IPS-NIHi7 (cell line): Measurements from ENCODE around the gene NOX5.

Experiments
- DNase-seq: peaks from one replicate; pipeline ENCODE4 v3.0.0; 2012; ENCODE audit warnings: mixed read lengths; ENCODE audit errors: extremely low spot score

The NOX5 gene

GRCh38 chr15:69081310-69082004 is 67.0 kb downstream of the NOX5 start:
- no peak for DNase-seq

GRCh38 chr15:69082021-69082502 is 67.6 kb downstream of the NOX5 start:
- DNase-seq = no peak

DNA sequence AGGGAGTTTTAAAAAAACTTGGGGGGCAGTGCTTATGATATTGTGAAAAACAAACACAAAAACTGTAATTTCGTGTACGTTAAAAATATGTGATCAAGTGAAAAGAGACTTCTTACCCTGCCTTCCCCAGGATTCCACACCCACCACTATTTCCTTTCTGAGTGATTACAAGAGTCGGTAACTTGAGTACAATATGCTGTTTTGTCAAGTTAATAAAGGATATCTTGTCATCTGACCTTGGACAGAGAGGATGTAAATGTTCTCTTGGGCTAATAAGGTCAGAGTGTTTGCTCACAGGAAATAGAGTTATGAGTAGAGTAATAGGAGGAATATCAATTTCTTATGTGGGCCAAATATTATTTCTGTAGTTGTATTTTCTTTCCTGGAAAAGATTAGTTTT is 68.1 kb downstream of the NOX5 start:
- no peak for DNase-seq

DNA sequence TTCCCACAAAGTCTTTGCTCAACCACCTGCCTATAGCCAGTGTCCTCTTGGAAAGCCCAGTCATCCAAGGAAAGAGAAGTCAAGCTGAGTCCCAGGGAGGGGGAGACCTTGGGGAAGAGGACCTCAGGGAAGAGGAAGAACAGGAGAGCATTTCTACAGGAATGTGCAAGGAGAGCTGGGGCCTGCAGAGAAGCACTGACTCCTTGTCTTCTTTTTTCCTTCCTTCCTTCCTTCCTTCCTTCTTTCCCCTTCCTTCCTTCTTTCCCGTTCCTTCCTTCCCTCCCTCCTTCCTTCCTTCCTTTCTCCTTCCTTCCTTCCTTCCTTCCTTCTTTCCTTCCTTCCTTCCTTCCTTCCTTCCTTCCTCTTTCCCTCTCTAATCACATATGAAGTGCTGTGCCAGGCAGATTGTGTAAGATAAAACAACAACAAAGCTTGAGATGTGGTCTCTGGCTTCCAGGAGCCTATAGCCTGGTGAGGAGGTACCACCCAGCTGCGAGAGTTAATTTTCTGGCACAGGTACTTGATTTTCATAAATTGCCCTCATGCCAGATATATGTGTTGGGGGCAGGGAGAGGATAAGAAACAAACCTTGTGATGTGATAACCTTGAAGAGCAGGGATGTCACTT is 70.0 kb downstream of the NOX5 start:
- DNase-seq = no peak

DNA sequence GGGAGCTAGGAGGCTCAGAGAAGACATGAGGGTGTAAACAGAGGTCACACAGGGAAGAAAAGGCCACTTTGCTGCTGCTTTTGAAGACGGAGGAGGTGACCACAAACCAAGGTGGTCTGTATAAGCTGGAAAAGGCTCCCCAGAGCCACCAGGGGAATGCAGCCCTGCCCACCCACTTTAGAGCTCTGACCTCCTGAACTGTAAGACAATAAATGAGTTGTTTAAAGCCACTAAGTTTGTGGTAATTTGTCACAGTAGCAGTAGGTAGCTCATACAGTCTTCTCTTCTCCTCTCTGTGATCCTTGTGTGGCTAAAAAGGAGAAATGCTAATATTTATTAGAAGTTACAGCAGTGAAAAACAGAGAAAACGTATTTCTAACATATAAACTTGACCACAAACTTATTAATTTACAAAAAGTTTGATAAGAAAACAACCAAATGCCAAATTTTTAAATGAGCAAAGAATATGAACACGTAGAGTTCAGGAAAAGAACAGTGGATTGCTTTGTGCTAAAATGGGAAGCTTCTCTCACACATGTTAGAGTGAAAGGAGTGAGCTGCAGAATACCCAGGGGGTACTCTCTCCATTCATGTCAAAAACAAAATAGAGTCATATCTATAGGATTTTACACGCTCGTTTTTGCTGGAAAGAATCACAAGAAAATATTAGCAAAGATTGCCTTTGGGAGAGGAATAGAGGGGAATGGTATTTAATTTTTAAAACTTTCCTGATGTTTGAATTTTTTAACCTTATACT is 71.0 kb downstream of the NOX5 start:
- no peak for DNase-seq

- DNase-seq = peak; percentile 26
Measured at GRCh38 chr15:69086427-69087204, 72.1 kb downstream of the NOX5 start.

DNA sequence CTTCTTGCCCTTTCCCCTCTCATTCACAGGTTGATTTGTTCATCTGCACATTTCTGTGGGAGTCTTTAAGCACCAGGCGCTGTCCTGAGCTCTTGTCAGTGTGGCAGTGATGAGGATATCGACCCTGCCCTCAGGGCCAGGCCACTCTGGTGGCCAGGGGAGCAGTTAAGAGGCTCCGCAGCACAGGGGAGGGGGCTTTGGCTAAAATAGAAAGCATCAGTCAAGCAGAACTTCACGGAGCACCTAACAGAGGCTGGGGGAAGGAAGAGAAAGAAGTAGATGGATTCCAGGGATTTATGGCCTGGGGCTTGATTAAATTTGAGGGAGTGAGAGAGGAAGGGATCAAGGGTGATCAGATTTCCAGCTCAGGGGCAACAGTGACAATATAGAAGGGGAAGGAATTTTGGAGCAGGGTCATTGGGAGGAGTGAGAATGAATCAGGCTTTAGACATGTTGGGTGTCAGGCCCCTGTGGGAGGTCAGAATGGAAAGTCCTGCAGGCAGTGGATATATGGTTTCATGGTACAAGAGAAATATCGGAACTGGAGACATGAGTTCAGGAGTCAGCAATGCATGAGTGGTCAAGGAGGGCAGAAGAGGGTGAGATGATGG is 73.0 kb downstream of the NOX5 start:
- DNase-seq = no peak

- DNase-seq = peak; percentile 38
Measured at GRCh38 chr15:69088300-69088965, 73.9 kb downstream of the NOX5 start.

DNA sequence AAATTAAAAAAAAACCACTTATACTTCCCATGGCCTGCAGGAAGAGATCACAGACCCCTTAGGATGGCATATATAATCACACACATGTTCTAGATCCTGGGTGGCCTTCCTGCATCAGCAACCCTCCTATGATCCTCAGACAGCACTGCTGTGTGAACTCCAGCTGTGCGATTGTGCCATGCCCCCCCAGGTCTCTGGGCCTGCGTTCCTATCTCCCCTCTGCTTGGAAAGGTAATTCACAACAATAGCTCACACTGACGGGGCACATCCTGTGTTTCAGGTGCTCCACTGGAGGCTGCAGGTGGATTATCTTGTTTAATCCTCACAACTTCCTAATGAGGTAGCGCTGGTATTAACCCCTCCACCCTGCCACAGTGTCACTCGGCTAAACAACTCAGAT is 74.8 kb downstream of the NOX5 start:
- DNase-seq = no peak

DNA sequence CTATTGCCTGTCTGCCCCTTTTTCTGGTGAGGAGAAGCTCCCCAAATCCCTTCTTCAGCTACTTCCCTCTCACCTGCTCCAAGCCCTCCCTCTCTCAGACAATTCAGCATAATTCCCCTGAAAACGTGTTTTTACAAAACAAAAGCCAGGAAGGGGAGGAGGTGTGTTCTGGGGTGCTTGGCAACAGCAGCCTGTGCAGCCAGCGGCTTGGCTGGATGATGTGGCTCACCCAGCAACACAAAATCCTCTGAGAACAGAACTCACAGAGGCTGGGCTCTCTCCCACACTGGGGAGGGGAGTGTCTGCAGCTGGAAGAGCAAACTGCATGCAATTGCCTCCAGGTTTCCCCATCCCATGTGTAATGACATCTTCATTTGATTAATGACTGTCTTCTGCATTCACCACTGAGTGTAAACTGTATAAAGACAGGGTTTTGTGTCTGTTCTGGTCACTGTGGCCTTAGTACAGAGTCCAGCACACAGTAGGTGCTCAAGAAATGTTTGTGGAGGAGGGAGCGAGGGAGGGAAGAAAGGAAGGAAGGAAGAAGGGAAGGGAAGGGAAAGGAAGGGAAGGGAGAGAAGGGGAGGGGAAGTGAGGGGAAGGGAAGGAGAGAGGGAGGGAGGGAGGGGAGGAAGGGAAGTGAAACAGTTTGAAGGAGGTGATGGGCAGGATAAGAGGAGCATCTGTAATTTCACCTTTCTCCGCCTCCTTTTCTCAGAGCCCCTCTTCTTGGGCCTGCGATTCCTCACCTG is 75.9 kb downstream of the NOX5 start:
- DNase-seq = peak; percentile 71

DNA sequence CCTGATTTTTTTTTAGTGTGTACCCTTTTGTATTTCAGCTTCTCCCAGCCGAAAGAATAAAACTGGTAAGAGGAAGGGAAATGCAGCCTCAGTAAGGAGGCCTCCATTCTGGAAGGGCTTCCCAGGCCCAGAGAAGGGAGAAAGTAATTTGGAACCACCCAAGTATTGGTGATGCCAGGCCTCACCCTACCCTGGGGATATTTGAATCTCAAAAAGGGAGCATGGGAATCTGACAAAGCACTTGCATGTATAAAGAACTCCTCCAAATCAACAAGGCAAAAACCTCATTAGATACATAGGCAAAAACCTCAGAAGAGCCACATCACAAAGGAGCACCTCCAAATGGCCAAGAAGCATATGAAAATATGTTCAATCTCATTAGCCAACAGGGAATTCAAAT is 77.2 kb downstream of the NOX5 start:
- no peak for DNase-seq

DNA sequence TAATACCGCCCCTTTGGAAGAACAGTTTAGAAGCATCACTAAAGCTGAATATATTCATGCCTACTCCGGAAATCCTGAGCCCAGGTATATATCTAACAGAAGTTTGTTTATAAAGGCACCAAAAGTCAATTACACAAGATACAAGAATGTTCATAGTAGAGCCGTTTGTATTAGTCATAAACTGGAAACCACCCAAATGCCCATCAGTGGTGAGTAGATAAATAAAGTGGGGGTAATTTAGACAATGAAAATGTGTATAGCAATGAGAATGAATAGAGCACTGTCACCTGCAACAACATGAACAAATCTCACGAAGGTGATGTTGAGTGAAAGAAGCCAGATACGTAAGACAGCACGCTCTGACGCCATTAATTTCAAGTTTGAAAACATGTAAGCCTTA is 77.7 kb downstream of the NOX5 start:
- no peak for DNase-seq

DNA sequence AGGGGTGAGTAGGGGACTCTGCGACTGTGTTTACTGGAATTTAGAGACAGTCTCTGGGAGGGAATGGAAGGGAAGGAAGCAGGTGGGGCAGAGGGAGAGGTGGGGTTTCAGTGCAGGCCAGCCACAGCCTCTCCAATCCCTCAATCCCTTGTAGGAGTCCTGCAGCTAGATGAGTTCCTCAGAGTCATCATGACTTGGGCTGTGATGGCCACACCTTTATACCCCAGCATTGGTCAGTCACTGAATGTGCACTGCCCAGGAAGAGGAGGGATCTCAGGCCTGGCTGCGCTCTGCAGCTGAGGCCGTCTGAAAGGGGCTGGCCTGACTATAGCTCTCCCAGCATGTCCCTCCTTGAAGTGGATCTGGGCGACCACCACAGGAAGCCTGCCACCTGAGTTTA is 78.6 kb downstream of the NOX5 start:
- DNase-seq = peak; percentile 55

- no peak for DNase-seq
Measured at GRCh38 chr15:69093614-69094013, 79.1 kb downstream of the NOX5 start.

DNA sequence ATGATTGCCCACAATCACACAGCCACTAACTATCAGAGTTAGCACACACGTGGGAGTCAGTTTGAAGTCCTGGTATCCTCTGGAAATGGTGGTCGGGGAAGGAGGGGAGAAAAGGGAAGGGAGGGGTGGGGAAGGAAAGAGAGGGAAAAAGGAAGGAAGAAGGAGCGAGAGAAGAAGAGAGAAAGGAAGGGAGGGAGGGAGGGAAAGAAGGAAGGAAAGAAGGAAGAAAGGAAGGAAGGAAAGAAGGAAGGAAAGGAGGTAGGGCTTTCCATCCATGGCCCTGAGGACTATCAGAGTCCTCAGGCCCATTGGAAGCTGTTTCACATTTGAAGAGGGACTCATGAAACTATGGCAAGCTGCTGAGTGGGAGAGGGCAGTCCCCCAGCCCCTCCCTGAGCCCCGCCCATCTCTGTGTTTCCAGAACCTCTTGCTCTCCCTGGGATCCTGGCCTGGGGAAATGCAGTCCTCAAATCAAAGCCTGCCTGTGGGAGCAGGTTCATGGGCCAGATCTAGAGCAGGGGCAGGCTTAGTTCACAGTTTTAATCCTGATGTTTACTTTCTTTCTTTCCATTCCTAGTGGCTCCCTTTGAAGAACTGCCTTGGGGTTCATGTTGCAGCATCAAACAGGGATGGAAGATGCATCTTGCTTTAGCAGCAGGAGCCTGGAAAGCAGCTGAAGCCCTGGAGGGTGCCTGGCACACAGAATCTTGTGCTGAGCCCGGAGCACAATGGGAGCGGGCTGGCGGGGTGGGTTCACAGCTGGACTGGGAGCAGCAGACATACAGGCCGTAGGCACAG is 79.8 kb downstream of the NOX5 start:
- DNase-seq = peak; percentile 46

DNA sequence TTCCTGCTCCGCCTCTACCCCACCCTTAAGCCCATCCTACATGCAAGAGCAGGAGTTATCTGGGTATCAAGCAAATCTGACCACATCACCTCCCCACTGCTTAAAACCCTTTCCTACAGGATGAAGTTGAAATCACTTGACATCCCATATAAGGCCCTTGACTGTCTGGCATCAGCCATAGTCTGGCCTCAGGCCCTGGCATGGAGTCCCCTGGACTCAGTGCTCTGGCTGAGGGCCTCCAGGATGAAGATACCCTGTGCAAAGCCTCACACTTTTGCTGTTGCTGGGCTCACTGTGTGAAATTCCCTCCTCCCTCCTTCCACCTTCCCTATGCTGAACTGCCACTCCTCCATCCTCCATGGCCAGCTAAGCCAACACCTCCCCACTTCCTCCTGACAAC is 80.8 kb downstream of the NOX5 start:
- no peak for DNase-seq

GRCh38 chr15:69096196-69096595 is 81.7 kb downstream of the NOX5 start:
- no peak for DNase-seq

DNA sequence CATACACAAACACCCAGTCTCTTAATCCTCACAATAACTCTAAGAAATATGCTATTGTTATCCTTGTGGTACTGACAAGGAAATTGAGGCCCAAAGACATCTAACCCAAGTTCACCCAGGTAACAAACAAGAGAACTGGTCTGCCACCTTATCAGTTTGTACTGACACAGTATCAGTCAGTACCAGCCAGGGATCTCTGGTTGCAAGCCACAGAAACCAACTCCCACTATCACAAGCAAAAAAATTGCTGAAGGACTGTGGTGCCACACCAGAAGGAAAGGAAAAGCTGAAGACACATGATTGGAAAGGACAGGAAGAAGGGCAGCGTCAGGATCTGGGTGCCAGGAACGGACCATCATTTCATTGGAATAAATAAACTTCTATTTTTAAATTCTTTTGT is 82.1 kb downstream of the NOX5 start:
- DNase-seq = no peak

DNA sequence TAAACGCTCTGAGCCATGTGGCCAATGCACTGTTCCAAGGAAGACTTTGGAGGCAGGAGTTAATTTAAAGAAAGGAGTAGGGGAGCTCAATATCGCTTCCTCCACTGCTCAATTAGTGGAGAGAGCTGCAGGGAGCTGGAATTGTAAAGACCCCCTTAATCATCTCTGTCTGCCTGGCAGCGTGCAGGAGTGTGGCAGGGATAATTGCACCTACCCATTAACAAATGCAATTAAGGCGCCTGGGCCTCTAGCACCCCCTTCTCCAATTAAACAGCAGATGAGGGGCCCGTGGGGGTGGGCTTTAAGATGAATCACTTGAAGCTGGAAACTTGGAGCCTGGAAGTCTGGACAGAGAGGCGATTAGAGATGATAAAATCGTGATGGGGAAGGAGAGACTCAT is 84.3 kb downstream of the NOX5 start:
- DNase-seq = no peak

GRCh38 chr15:69099941-69100340 is 85.4 kb downstream of the NOX5 start:
- DNase-seq = no peak
